Activated gamma-delta T cell (primary cell): ENCODE measurements around the gene GLI2.

Source experiments
- DNase-seq: peaks from one replicate; lab custom pipeline; 2025; lab: John Stamatoyannopoulos, UW

GLI2 gene

DNA sequence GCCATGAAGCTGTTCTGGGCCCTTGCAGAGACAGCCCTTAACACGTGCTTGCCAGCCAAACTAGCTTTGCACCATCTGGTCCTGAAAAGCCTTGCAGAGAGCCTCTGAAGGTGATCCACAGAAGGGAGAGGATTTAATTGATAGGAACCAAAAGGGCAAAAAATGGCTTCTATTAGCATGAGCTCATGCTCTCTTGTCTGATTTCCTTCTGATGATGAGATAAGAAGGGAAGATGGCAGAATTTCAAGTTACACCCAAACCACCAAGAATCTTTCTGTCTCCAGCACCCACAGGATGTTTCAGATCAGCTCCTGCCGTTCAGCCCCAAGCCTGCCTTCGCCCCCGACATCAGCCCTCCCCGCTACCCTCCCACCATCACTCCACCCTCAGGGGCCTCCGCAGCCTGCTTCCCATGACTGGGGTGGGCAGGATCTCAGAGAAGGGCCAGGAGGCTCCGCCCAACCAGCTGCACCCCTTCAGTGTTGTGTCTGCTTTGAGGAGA lies 23.4 kb upstream of the GLI2 start:
- no peak for DNase-seq

DNA sequence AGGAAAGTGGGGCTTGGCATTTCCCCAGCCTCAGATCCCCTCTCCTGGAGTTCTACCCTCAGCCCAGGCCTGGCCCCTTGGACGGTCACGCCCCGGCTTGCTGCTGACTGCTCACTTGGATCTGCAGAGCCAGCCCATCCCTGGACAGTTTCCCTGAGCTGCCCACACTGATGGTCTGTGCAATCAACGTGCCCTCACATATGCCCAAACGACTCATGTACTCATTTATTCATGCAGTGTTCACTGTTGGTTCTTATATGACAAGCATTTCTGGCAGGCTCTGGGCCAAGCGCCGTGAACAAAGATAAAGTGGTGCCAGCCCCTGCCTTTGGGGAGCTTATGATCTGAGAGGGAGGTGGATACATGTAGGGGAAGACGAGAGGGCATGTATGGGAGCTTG lies 20.3 kb upstream of the GLI2 start:
- no peak for DNase-seq

DNA sequence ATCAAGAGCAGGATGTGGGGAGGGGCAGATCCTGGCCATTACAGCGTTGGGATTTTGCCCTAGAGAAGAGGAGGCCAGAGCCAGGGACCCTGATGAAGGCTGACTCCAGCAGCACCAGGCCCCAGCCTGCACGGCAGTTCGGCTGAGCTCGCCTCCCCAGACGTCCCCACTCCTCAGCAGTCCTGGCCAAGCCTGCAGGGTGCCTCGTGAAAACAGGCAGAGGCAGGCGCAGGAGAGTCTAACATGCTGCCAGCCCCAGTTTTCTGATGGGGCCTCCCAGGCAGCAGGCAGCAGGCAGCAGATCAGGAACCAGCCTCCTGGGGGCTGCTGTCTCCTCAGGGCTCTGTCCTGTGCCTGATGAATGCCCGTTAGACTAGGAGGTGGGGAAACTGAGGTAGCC lies 19.7 kb upstream of the GLI2 start:
- no peak for DNase-seq

GRCh38 chr2:120716641-120717585 lies 18.8 kb upstream of the GLI2 start:
- no peak for DNase-seq

DNA sequence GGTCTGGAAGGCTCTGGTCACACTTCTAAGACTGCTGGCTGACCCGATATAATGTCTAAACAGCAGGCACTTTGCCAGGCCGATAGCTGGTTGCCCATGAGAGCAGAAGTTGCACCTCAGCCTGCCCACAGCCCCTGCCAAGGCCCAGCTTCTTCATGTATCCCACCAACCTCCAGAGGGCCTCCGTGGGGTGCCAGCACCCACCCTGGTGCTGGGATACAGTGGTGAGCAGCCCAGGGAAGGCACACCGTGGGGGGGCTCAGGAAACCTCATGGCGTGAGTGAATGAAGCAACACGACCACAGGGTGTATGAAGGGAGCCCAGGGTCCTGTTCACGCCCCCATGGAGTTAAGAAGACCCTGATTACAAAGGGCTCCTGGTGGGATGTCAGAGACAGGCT lies 16.2 kb upstream of the GLI2 start:
- no peak for DNase-seq

DNA sequence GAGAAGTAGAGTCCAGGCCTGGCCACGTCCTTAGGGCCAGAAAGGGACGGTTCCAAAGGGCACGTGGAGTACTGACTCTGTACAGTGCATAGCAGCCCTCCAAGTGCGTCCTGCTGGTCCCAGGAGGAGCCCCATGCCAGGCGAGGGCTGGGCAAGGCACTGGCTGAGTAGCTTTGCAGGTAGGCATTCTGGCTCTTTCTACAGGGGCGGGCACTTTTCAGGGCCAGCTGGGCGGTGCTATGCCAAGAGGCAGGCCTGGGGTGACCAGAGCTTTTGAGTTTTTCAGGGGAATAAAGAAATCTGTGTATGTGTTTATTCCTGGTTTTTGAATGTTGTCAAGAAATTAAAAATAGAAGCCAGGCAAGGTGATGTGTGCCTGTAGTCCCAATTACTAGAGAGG lies 15.4 kb upstream of the GLI2 start:
- no peak for DNase-seq

DNA sequence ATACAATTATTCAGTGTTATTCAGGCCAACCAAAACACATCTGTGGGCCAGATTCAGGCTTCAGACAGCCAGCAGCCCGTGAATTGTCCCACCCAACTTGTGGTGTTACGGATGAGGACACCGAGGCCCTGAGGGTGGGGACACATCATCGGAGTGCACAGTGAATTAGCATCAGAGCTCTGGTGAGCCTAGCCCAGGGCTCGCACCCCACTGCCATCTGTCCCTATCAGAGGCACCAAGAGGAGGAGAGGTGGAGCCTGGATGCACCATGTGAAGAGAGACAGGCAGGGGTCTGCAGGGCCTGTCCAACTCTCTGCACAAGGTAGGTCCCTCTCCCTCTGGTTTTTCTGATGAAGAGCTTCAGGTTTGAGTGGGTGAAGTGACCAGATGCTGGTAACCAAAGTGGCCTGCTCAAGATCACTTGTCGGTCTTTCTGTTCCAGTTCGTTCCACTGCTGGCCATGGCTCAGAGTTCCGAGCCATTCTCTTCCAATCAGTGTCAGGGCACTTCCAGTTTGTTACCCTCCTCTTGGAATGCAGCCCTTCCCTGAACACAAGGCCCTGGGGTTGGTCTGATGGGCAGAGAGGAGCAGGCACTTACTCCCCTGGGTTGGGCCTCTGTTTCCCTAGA lies 14.8 kb upstream of the GLI2 start:
- no peak for DNase-seq

- DNase-seq = no peak
Observed at GRCh38 chr2:120722246-120722567, 13.5 kb upstream of the GLI2 start.

GRCh38 chr2:120722568-120723421 lies 12.9 kb upstream of the GLI2 start:
- DNase-seq = no peak

- no peak for DNase-seq
Observed at GRCh38 chr2:120726245-120726644, 9.4 kb upstream of the GLI2 start.

DNA sequence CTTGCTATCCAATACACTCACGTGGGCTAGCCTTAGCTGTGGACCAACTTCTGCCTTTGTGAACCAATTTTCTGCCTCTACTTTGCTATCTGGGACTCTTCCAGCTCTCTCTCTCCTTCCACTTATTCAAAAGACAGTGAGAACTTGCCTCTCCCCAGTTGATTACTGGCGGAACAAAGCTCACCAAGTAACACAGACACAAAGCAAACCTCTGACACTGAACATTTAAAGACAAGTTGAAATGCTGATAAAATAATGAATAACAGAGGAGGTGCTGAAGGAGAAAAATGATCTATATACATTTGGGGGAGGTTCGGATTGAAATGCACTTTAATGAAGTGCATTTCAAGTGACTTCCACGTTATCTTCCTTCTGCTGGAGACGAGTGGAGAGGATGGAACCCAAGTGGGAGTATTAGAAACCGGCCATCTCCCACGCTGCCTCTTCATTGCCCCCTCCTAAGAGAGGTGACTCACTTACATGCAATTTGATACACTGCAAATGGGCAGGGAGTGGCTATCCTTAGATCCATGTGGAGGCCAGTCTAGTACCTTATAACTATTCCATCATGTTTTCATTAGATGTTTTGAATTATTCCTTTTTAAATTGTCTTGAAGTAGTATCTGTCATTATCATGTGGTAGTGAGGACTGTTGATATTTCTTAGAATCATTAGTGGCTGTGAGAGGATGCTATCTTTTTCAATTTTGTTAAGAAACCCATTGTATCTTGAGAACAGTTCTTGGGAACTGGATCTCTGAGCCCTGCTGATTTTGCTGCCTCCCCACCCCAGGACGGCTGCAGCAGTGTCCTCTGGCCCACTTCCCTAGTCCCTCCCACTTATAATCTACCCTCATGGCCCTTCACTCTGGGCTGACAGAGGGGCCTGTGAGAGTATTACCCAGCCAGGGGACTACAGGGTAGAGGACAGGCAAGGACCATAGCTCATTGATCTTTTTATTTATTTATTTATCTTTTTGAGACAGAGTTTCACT lies 6.0 kb upstream of the GLI2 start:
- DNase-seq = no peak

GRCh38 chr2:120731175-120731574 lies 4.5 kb upstream of the GLI2 start:
- DNase-seq = no peak

DNA sequence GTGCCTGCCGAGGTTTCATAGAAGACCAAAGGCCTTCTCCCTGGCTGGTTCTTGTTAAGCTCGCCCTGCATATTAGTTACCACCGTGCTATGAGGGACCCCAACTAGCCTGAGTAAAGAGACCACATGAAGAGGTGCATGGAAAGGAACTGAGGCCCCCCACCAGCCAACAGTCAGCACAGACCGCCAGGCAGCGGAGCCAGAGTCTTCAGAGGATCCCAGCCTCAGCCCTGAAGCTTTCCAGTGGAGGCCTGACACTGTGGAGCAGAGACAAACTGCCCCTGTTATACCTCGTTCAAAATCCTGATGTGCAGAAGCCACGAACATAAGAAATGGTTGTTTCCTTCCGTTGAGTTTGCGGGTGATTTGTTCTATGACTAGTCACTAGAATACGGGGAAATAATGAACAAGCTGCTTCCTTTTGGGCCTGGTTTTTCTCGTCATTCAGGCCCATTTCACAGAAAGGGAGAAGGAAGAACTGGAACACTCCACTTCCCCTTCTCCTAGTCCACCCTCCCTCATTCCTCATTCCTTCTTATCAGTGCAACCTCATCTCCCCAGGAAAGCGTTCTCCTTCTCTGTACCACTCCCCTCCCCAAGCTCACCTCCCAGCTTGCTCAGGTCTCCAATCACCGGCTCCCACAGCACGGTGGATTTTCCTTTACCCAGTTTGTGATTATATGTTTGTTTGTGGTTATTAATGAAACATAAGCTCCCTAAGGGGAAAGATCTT lies 3.0 kb upstream of the GLI2 start:
- no peak for DNase-seq

GRCh38 chr2:120733238-120733932 lies 2.3 kb upstream of the GLI2 start:
- no peak for DNase-seq

DNA sequence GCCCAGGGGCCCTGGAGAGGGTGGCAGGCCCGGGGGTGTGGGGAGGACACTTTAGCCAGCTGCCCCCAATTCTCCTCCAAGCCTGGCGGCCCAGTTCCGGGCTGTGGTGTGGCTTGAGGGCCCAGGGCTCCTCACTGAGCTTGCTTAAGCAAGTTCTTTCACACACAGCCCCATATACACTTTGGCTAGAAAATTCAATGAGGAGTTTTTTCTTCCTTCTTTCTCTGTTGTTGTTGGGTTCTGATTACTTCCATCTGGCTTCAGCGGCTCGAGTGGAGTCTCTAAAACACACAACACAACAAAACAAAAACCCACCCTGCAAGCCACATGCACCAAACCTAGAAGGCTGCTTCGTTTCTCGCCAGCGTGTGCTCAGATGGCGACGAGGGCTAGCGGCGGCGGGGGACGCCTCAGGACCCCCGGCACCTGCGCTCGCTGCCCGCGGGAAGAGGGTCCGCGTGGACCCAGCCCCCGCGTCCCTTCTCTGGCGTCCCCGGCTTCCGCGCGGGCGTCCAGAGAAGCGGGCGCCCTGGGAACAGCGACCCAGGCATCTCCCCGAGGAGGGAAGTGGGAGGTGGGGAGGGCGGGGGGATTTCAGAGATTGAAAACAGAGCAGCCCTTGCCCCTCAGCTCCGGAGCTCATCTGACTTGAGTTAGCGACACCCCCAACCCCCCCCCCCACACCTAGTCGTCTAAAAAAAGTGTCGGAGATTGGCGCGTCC lies 577 bp upstream of the GLI2 start:
- no peak for DNase-seq

DNA sequence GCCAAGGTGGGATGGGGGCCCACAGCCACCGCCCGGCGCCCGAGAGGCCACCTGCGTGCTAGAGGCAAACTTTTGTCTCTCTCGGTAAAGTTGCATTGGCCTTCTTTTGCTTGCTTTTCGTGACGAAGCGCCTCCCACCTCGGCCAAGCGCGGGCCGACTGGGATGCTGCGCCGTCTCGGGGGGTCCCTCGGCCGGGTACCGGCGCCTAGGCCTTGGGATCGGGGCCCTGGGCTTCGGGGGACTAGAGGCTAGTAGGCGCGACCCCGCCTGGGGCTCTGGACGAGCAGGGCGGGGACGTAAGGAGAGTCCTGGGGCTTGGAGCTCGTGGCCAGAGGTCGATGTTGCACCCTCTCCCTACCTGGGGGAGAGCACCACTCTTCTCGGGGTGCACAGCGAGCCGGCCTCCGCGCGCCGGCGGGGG lies 545 bp downstream of the GLI2 start:
- DNase-seq = no peak

- DNase-seq = no peak
Observed at GRCh38 chr2:120736624-120737339, 1.1 kb downstream of the GLI2 start.

GRCh38 chr2:120737340-120738101 lies 1.9 kb downstream of the GLI2 start:
- no peak for DNase-seq
